GM18519 (cell line): ENCODE data around the gene RALGPS1.
"Not testable (repeated sequence)": the region's sequence is repeated elsewhere in the genome, so short reads cannot be mapped to it uniquely, and the experiment has no call there.

Experiments
- ATAC-seq: cut with Tn5 transposase; IDR thresholded peaks from one replicate; pipeline ENCODE4 v1.9.1; 2021; ENCODE audit warnings: mild to moderate bottlenecking, moderate library complexity; ENCODE audit not compliant: unreplicated experiment, low FRiP score

Gene RALGPS1

GRCh38 chr9:127017979-127018378 is 103.4 kb downstream of the RALGPS1 start:
- not testable (repeated sequence) for ATAC-seq

- ATAC-seq, result no peak
Measured at GRCh38 chr9:127018935-127019334, 104.4 kb downstream of the RALGPS1 start.

- no peak for ATAC-seq
Measured at GRCh38 chr9:127020036-127020801, 105.6 kb downstream of the RALGPS1 start.

- ATAC-seq, result no peak
Measured at GRCh38 chr9:127020802-127021078, 106.2 kb downstream of the RALGPS1 start.

- no peak for ATAC-seq
Measured at GRCh38 chr9:127021664-127022363, 107.2 kb downstream of the RALGPS1 start.

- no peak for ATAC-seq
Measured at GRCh38 chr9:127022913-127023660, 108.5 kb downstream of the RALGPS1 start.

- no peak for ATAC-seq
Measured at GRCh38 chr9:127025042-127025441, 110.5 kb downstream of the RALGPS1 start.

- ATAC-seq, result no peak
Measured at GRCh38 chr9:127027694-127028093, 113.1 kb downstream of the RALGPS1 start.

GRCh38 chr9:127029548-127029947 is 115.0 kb downstream of the RALGPS1 start:
- no peak for ATAC-seq

GRCh38 chr9:127030814-127031740 is 116.5 kb downstream of the RALGPS1 start:
- no peak for ATAC-seq

- ATAC-seq, result no peak
Measured at GRCh38 chr9:127032256-127032655, 117.7 kb downstream of the RALGPS1 start.

GRCh38 chr9:127033061-127033460 is 118.5 kb downstream of the RALGPS1 start:
- no peak for ATAC-seq

GRCh38 chr9:127033789-127034188 is 119.2 kb downstream of the RALGPS1 start:
- no peak for ATAC-seq

- ATAC-seq, result no peak
Measured at GRCh38 chr9:127034691-127035090, 120.1 kb downstream of the RALGPS1 start.

GRCh38 chr9:127035423-127035822 is 120.8 kb downstream of the RALGPS1 start:
- ATAC-seq, result no peak

- ATAC-seq, result no peak
Measured at GRCh38 chr9:127035948-127036347, 121.4 kb downstream of the RALGPS1 start.

GRCh38 chr9:127036437-127036836 is 121.9 kb downstream of the RALGPS1 start:
- ATAC-seq, result no peak

- no peak for ATAC-seq
Measured at GRCh38 chr9:127038531-127038930, 123.9 kb downstream of the RALGPS1 start.

GRCh38 chr9:127039492-127039891 is 124.9 kb downstream of the RALGPS1 start:
- no peak for ATAC-seq

- ATAC-seq, result no peak
Measured at GRCh38 chr9:127045148-127045547, 130.6 kb downstream of the RALGPS1 start.
